Panc1 (cell line): ENCODE data around the gene TRIM25. TPM values are rescaled to one million over a fixed set of nuclear protein-coding genes. Genes with fewer than 3 reads are reported as not detected.
"Not testable (repeated sequence)": the region's sequence is repeated elsewhere in the genome, so short reads cannot be mapped to it uniquely, and the experiment has no call there.

Experiments used
- ATAC-seq: fragments of 200-7000 bp; cut with Tn5 transposase; 2 replicates; pipeline ENCODE4 v1.9.1; 2020; ENCODE audit warnings: mild to moderate bottlenecking, moderate library complexity
- BruUV-seq: library from RNA; stranded (reverse); fragments of 400-500 nt; replicated peaks from 2 replicates; lab custom pipeline; 2021; lab: Mats Ljungman, UMichigan
- CTCF ChIA-PET: fragments of 300-600 bp; sonication (Branson Sonifier 250); formaldehyde crosslinking; loops from one replicate; lab custom pipeline; 2022; ENCODE audit warnings: antibody characterized with exemption; lab: Charles Lee
- POLR2A ChIA-PET: fragments of 300-600 bp; sonication (Branson Sonifier 250); formaldehyde crosslinking; loops from one replicate; lab custom pipeline; 2022; ENCODE audit warnings: antibody characterized with exemption; lab: Charles Lee
- DNase-seq: peaks from one replicate; pipeline ENCODE4 v3.0.0-alpha.2; 2010; ENCODE audit warnings: low read depth, low spot score
- H3K27ac ChIP-seq: 2 replicates; pipeline ENCODE4 v1.5.1; 2011; ENCODE audit warnings: mild to moderate bottlenecking, low read length, inconsistent platforms
- H3K27me3 ChIP-seq: fragments of 200-500 bp; sonication (Bioruptor generic); 2 replicates; pipeline ENCODE4 v1.6.0; 2014; ENCODE audit warnings: low read length, inconsistent platforms; ENCODE audit not compliant: control insufficient read depth, insufficient read depth
- H3K36me3 ChIP-seq: fragments of 200-500 bp; sonication (Bioruptor generic); 2 replicates; pipeline ENCODE4 v1.5.1; 2014; ENCODE audit warnings: inconsistent platforms, mild to moderate bottlenecking, low read length, moderate library complexity; ENCODE audit not compliant: control insufficient read depth, insufficient read depth
- H3K4me1 ChIP-seq: 2 replicates; pipeline ENCODE4 v1.5.1; 2011; ENCODE audit warnings: inconsistent platforms, mild to moderate bottlenecking, low read length, moderate library complexity; ENCODE audit not compliant: control insufficient read depth, insufficient read depth
- H3K4me3 ChIP-seq, 2 experiments: 2 replicates each; pipeline ENCODE4 v1.5.1; 2011 to 2012; ENCODE audit warnings: low read depth in 2 of 2, low read length in 2 of 2, mild to moderate bottlenecking in 2 of 2, inconsistent platforms in 1 of 2, moderate library complexity in 1 of 2
- H3K9me3 ChIP-seq: fragments of 200-500 bp; sonication (Bioruptor generic); 2 replicates; pipeline ENCODE4 v1.5.1; 2014; ENCODE audit warnings: low read depth, mild to moderate bottlenecking, inconsistent platforms, low read length, moderate library complexity; ENCODE audit not compliant: control insufficient read depth, insufficient read depth
- CTCF ChIP-seq: fragments of 450-650 bp; IDR thresholded peaks from 2 replicates; pipeline ENCODE4 v1.5.1; 2017; ENCODE audit warnings: mild to moderate bottlenecking
- POLR2AphosphoS5 ChIP-seq: IDR thresholded peaks from 2 replicates; pipeline ENCODE4 v1.6.1; 2012; ENCODE audit warnings: mild to moderate bottlenecking, low read depth, low read length, moderate library complexity
- SIN3A ChIP-seq: IDR thresholded peaks from 2 replicates; pipeline ENCODE4 v1.6.1; 2012; ENCODE audit warnings: low read depth, mild to moderate bottlenecking, low read length, moderate library complexity, borderline replicate concordance; ENCODE audit not compliant: insufficient read depth
- TCF7L2 ChIP-seq: IDR thresholded peaks from 2 replicates; pipeline ENCODE4 v1.6.1; 2011; ENCODE audit warnings: mild to moderate bottlenecking, low read depth, low read length, inconsistent platforms
- in situ Hi-C: cut with HindIII; loops from 2 replicates; pipeline ENCODE4 v1.10.0; 2016; ENCODE audit warnings: low sequenced_read_pairs, low pct_unique_long_range_greater_than_20kb
- intact Hi-C: fragments of 100-400 bp; cut with micrococcal nuclease; formaldehyde crosslinking; loops from one replicate; pipeline ENCODE4 v1.10.0; 2022; ENCODE audit not compliant: unreplicated experiment
- total RNA-seq: library from RNA; stranded (reverse); gene quantifications from one replicate; pipeline ENCODE4 v1.2.1, GENCODE V29; 2021; ENCODE audit not compliant: unreplicated experiment
- TF ChIP-seq, protein P1 (sequence below), 2 experiments: IDR thresholded peaks; 2 replicates each; pipeline ENCODE4 v1.6.1; 2011 to 2012; ENCODE audit warnings: low read depth in 2 of 2, control low read depth in 1 of 2, low read length in 1 of 2, mild to moderate bottlenecking in 1 of 2, moderate library complexity in 1 of 2; ENCODE audit not compliant: insufficient read depth in 1 of 2

Gene TRIM25
- total RNA-seq, 1 experiment from 2014 or later = 73.2 TPM

DNA sequence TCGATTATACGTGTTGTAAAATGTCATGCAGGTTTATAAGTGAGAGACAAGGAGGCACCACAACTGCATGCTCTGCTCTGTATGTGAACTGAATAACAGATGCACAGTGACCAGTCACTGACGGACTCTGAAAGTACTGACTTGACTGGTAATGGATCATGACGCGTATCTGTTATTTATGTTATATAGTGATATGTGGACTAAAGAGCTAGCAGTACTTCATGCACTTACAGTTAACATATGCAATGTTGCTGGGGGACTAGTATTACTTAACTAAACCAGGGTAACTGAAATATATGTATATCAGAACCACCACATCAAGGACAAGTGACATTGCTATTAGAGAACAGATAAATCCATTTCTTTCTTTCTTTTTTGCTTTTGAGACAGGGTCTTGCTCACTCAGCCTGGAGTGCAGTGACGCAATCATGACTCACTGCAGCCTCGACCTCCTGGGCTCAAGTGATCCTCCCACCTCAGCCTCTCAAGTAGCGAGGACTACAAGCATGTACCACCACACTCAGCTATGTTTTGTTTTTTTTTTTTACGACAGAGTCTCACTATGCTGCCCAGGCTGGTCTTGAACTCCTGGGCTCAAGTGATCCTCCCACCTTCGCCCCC lies 29.8 kb upstream of the TRIM25 start:
- ChIA-PET POLR2A (interaction anchor here (0.7 kb wide), 2 partner anchors 321 to 345 kb away, joined by 3 read pairs; no protein-coding TSS in a partner anchor), CTCF (no interaction called here)
- no peaks in the 10 kb centered on the region for H3K9me3 ChIP-seq
- TF ChIP-seq SIN3A (no peak), CTCF (no peak), POLR2AphosphoS5 (no peak)
- TF ChIP-seq, protein P1, sequence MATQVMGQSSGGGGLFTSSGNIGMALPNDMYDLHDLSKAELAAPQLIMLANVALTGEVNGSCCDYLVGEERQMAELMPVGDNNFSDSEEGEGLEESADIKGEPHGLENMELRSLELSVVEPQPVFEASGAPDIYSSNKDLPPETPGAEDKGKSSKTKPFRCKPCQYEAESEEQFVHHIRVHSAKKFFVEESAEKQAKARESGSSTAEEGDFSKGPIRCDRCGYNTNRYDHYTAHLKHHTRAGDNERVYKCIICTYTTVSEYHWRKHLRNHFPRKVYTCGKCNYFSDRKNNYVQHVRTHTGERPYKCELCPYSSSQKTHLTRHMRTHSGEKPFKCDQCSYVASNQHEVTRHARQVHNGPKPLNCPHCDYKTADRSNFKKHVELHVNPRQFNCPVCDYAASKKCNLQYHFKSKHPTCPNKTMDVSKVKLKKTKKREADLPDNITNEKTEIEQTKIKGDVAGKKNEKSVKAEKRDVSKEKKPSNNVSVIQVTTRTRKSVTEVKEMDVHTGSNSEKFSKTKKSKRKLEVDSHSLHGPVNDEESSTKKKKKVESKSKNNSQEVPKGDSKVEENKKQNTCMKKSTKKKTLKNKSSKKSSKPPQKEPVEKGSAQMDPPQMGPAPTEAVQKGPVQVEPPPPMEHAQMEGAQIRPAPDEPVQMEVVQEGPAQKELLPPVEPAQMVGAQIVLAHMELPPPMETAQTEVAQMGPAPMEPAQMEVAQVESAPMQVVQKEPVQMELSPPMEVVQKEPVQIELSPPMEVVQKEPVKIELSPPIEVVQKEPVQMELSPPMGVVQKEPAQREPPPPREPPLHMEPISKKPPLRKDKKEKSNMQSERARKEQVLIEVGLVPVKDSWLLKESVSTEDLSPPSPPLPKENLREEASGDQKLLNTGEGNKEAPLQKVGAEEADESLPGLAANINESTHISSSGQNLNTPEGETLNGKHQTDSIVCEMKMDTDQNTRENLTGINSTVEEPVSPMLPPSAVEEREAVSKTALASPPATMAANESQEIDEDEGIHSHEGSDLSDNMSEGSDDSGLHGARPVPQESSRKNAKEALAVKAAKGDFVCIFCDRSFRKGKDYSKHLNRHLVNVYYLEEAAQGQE (IDR thresholded peaks at IDR 0.05; ENCODE audit: insufficient read depth in 1 of 2, low read depth in 2 of 2, low read length in 1 of 2) = no peak
- H3K27me3 ChIP-seq = no peaks in the 10 kb centered on the region
- no TSS peak for BruUV-seq
- peaks cover 27% of the 10 kb centered on the region for H3K36me3 ChIP-seq
- ATAC-seq (no peak), DNase-seq (no peak)
- intact Hi-C loops (loop anchor here (5.0 kb wide), 1 partner anchor 36 kb away; no protein-coding TSS in a partner anchor), in situ Hi-C loops (no loop called here)
- no peak overlapping the region for H3K4me3 ChIP-seq
- H3K4me1 ChIP-seq = no peaks in the 10 kb centered on the region
- H3K27ac ChIP-seq = no peak overlapping the region

- H3K9me3 ChIP-seq = no peaks in the 10 kb centered on the region
- H3K4me3 ChIP-seq = no peak overlapping the region
- intact Hi-C loops = loop anchor here (2.0 to 5.0 kb wide), 2 partner anchors 33 to 121 kb away; no protein-coding TSS in a partner anchor
- peak; percentile 83 for ATAC-seq
- H3K27me3 ChIP-seq = no peaks in the 10 kb centered on the region
- peaks cover 15% of the 10 kb centered on the region; the same call in 1 of the 2 replicates for H3K36me3 ChIP-seq
- POLR2A ChIA-PET = no interaction called here
- in situ Hi-C loops = no loop called here
- H3K27ac ChIP-seq = no peak overlapping the region
- DNase-seq = peak; percentile 45
- CTCF ChIA-PET = interaction anchor here (0.6 to 1.0 kb wide), 2 partner anchors 41 to 120 kb away, joined by 3 read pairs; no protein-coding TSS in a partner anchor
- H3K4me1 ChIP-seq = peaks cover 7% of the 10 kb centered on the region
- BruUV-seq = no TSS peak
- TF ChIP-seq SIN3A (no peak), TCF7L2 (no peak), CTCF (peak; percentile 81), POLR2AphosphoS5 (no peak)
Observed at GRCh38 chr17:56939869-56940484, 26.1 kb upstream of the TRIM25 start.

DNA sequence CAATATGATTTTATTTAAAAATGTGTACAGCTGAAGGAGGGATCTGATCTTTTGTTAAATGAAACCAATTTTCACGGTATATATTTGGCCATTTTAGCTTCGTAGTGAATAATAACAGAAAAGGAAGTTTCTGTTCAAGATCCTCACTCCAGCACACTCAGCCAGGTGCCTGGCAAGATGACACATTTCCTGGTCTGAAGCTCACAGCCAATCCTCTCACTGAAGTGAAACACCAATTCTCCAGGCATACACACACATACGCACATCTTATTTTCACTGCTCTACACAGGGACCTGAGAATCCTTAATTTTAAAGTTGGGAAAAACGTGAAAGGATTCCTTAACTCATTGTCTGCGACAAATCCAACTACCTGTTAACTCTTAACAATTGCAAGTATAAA lies 24.4 kb upstream of the TRIM25 start:
- H3K9me3 ChIP-seq, H3K4me3 ChIP-seq, H3K4me1 ChIP-seq, DNase-seq, H3K27me3 ChIP-seq, POLR2A ChIA-PET, ATAC-seq, CTCF ChIA-PET, in situ Hi-C loops, H3K27ac ChIP-seq: not testable (repeated sequence)
- H3K36me3 ChIP-seq = peaks cover 10% of the 10 kb centered on the region; the same call in 1 of the 2 replicates
- intact Hi-C loops = loop anchor here (2.0 kb wide), 1 partner anchor 119 kb away; no protein-coding TSS in a partner anchor
- TSS peak; percentile 69 for BruUV-seq
